ENCODE data around the gene CNTNAP3B. TPM values are rescaled to one million over a fixed set of nuclear protein-coding genes. Genes with fewer than 3 reads are reported as not detected.
"Not testable (repeated sequence)": the region's sequence is repeated elsewhere in the genome, so short reads cannot be mapped to it uniquely, and the experiment has no call there.

Gene CNTNAP3B
- polyA plus RNA-seq (2013) = not detected

- H3K9me3 ChIP-seq (ENCODE audit: control extremely low read depth in 1 of 5, control insufficient read depth in 4 of 5, insufficient read depth in 2 of 5, low read depth in 1 of 5, low read length in 4 of 5); H3K27ac ChIP-seq (ENCODE audit: insufficient read depth in 1 of 2, low read depth in 1 of 2, low read length in 2 of 2, poor library complexity in 1 of 2, severe bottlenecking in 2 of 2); H3K36me3 ChIP-seq (ENCODE audit: control insufficient read depth in 4 of 4, insufficient read depth in 4 of 4, low read length in 3 of 4); H3K4me3 ChIP-seq (ENCODE audit: control insufficient read depth in 1 of 7, extremely low read depth in 1 of 7, insufficient read depth in 4 of 7, low read depth in 2 of 7, low read length in 6 of 7); H3K4me1 ChIP-seq (ENCODE audit: control extremely low read depth in 1 of 4, control insufficient read depth in 4 of 4, insufficient read depth in 4 of 4, low read length in 3 of 4); POLR2A ChIA-PET; DNase-seq; CTCF ChIA-PET: not testable (repeated sequence)
- no CpG with 5 or more reads among the region's 72 CpGs for WGBS (ENCODE audit: insufficient coverage)
- peaks cover 0 to 12% (median 7%) of the 10 kb centered on the region in 5 experiments for H3K27me3 ChIP-seq (replicated peaks in 2 of 5; ENCODE audit: control insufficient read depth in 4 of 5, insufficient read depth in 5 of 5, low read length in 4 of 5)
These were observed at the start of gene CNTNAP3B for GRCh38 chr9:42129073-42129729. Gene CNTNAP3B, minus strand, starts transcription at chr9:42129426. Its CDS starts 332 bp downstream, at chr9:42129094.

GRCh38 chr9:42160299-42160698 lies 31.1 kb upstream of the CNTNAP3B start:
- CTCF ChIA-PET; H3K36me3 ChIP-seq (ENCODE audit: control insufficient read depth in 4 of 4, insufficient read depth in 4 of 4, low read length in 3 of 4); H3K9me3 ChIP-seq (ENCODE audit: control extremely low read depth in 1 of 5, control insufficient read depth in 4 of 5, insufficient read depth in 2 of 5, low read depth in 1 of 5, low read length in 4 of 5); H3K4me1 ChIP-seq (ENCODE audit: control extremely low read depth in 1 of 4, control insufficient read depth in 4 of 4, insufficient read depth in 4 of 4, low read length in 3 of 4); H3K27me3 ChIP-seq (replicated peaks in 2 of 5; ENCODE audit: control insufficient read depth in 4 of 5, insufficient read depth in 5 of 5, low read length in 4 of 5); H3K27ac ChIP-seq (ENCODE audit: insufficient read depth in 1 of 2, low read depth in 1 of 2, low read length in 2 of 2, poor library complexity in 1 of 2, severe bottlenecking in 2 of 2); H3K4me3 ChIP-seq (ENCODE audit: control insufficient read depth in 1 of 7, extremely low read depth in 1 of 7, insufficient read depth in 4 of 7, low read depth in 2 of 7, low read length in 6 of 7); POLR2A ChIA-PET: not testable (repeated sequence)
- no CpG with 5 or more reads among the region's 1 CpG for WGBS (ENCODE audit: insufficient coverage)
- DNase-seq = peak; percentile 6 to 18 (median 7)

GRCh38 chr9:42127056-42127841 lies 2.0 kb downstream of the CNTNAP3B start:
- H3K4me3 ChIP-seq (ENCODE audit: control insufficient read depth in 1 of 7, extremely low read depth in 1 of 7, insufficient read depth in 4 of 7, low read depth in 2 of 7, low read length in 6 of 7); H3K9me3 ChIP-seq (ENCODE audit: control extremely low read depth in 1 of 5, control insufficient read depth in 4 of 5, insufficient read depth in 2 of 5, low read depth in 1 of 5, low read length in 4 of 5); H3K27ac ChIP-seq (ENCODE audit: insufficient read depth in 1 of 2, low read depth in 1 of 2, low read length in 2 of 2, poor library complexity in 1 of 2, severe bottlenecking in 2 of 2); H3K36me3 ChIP-seq (ENCODE audit: control insufficient read depth in 4 of 4, insufficient read depth in 4 of 4, low read length in 3 of 4); CTCF ChIA-PET; POLR2A ChIA-PET; H3K4me1 ChIP-seq (ENCODE audit: control extremely low read depth in 1 of 4, control insufficient read depth in 4 of 4, insufficient read depth in 4 of 4, low read length in 3 of 4); DNase-seq: not testable (repeated sequence)
- WGBS (ENCODE audit: insufficient coverage) = 39% methylated on average over 6 of the region's 12 CpGs
- H3K27me3 ChIP-seq (replicated peaks in 2 of 5; ENCODE audit: control insufficient read depth in 4 of 5, insufficient read depth in 5 of 5, low read length in 4 of 5) = peaks cover 0 to 12% (median 7%) of the 10 kb centered on the region in 5 experiments

- DNase-seq; CTCF ChIA-PET; H3K4me1 ChIP-seq (ENCODE audit: control extremely low read depth in 1 of 4, control insufficient read depth in 4 of 4, insufficient read depth in 4 of 4, low read length in 3 of 4); H3K9me3 ChIP-seq (ENCODE audit: control extremely low read depth in 1 of 5, control insufficient read depth in 4 of 5, insufficient read depth in 2 of 5, low read depth in 1 of 5, low read length in 4 of 5); POLR2A ChIA-PET; H3K27ac ChIP-seq (ENCODE audit: insufficient read depth in 1 of 2, low read depth in 1 of 2, low read length in 2 of 2, poor library complexity in 1 of 2, severe bottlenecking in 2 of 2); H3K27me3 ChIP-seq (replicated peaks in 2 of 5; ENCODE audit: control insufficient read depth in 4 of 5, insufficient read depth in 5 of 5, low read length in 4 of 5); H3K4me3 ChIP-seq (ENCODE audit: control insufficient read depth in 1 of 7, extremely low read depth in 1 of 7, insufficient read depth in 4 of 7, low read depth in 2 of 7, low read length in 6 of 7); H3K36me3 ChIP-seq (ENCODE audit: control insufficient read depth in 4 of 4, insufficient read depth in 4 of 4, low read length in 3 of 4): not testable (repeated sequence)
- WGBS (ENCODE audit: insufficient coverage) = no CpG with 5 or more reads among the region's 7 CpGs
These were observed 8.2 kb downstream of the CNTNAP3B start for GRCh38 chr9:42121007-42121406.

GRCh38 chr9:42095929-42096328 lies 33.3 kb downstream of the CNTNAP3B start:
- H3K4me3 ChIP-seq (ENCODE audit: control insufficient read depth in 1 of 7, extremely low read depth in 1 of 7, insufficient read depth in 4 of 7, low read depth in 2 of 7, low read length in 6 of 7); CTCF ChIA-PET; H3K27ac ChIP-seq (ENCODE audit: insufficient read depth in 1 of 2, low read depth in 1 of 2, low read length in 2 of 2, poor library complexity in 1 of 2, severe bottlenecking in 2 of 2); H3K9me3 ChIP-seq (ENCODE audit: control extremely low read depth in 1 of 5, control insufficient read depth in 4 of 5, insufficient read depth in 2 of 5, low read depth in 1 of 5, low read length in 4 of 5); POLR2A ChIA-PET; H3K4me1 ChIP-seq (ENCODE audit: control extremely low read depth in 1 of 4, control insufficient read depth in 4 of 4, insufficient read depth in 4 of 4, low read length in 3 of 4); DNase-seq; H3K27me3 ChIP-seq (replicated peaks in 2 of 5; ENCODE audit: control insufficient read depth in 4 of 5, insufficient read depth in 5 of 5, low read length in 4 of 5); H3K36me3 ChIP-seq (ENCODE audit: control insufficient read depth in 4 of 4, insufficient read depth in 4 of 4, low read length in 3 of 4): not testable (repeated sequence)
- 72% methylated on average over 4 of the region's 9 CpGs for WGBS (ENCODE audit: insufficient coverage)

- H3K27me3 ChIP-seq (replicated peaks in 2 of 5; ENCODE audit: control insufficient read depth in 4 of 5, insufficient read depth in 5 of 5, low read length in 4 of 5); POLR2A ChIA-PET; CTCF ChIA-PET; DNase-seq; H3K4me3 ChIP-seq (ENCODE audit: control insufficient read depth in 1 of 7, extremely low read depth in 1 of 7, insufficient read depth in 4 of 7, low read depth in 2 of 7, low read length in 6 of 7); H3K4me1 ChIP-seq (ENCODE audit: control extremely low read depth in 1 of 4, control insufficient read depth in 4 of 4, insufficient read depth in 4 of 4, low read length in 3 of 4); H3K27ac ChIP-seq (ENCODE audit: insufficient read depth in 1 of 2, low read depth in 1 of 2, low read length in 2 of 2, poor library complexity in 1 of 2, severe bottlenecking in 2 of 2); H3K9me3 ChIP-seq (ENCODE audit: control extremely low read depth in 1 of 5, control insufficient read depth in 4 of 5, insufficient read depth in 2 of 5, low read depth in 1 of 5, low read length in 4 of 5); H3K36me3 ChIP-seq (ENCODE audit: control insufficient read depth in 4 of 4, insufficient read depth in 4 of 4, low read length in 3 of 4): not testable (repeated sequence)
- no CpG with 5 or more reads among the region's 1 CpG for WGBS (ENCODE audit: insufficient coverage)
These were observed 44.7 kb downstream of the CNTNAP3B start for GRCh38 chr9:42084559-42084952.

- POLR2A ChIA-PET; H3K27me3 ChIP-seq (replicated peaks in 2 of 5; ENCODE audit: control insufficient read depth in 4 of 5, insufficient read depth in 5 of 5, low read length in 4 of 5); DNase-seq; H3K9me3 ChIP-seq (ENCODE audit: control extremely low read depth in 1 of 5, control insufficient read depth in 4 of 5, insufficient read depth in 2 of 5, low read depth in 1 of 5, low read length in 4 of 5); H3K27ac ChIP-seq (ENCODE audit: insufficient read depth in 1 of 2, low read depth in 1 of 2, low read length in 2 of 2, poor library complexity in 1 of 2, severe bottlenecking in 2 of 2); H3K4me3 ChIP-seq (ENCODE audit: control insufficient read depth in 1 of 7, extremely low read depth in 1 of 7, insufficient read depth in 4 of 7, low read depth in 2 of 7, low read length in 6 of 7); H3K4me1 ChIP-seq (ENCODE audit: control extremely low read depth in 1 of 4, control insufficient read depth in 4 of 4, insufficient read depth in 4 of 4, low read length in 3 of 4); CTCF ChIA-PET; H3K36me3 ChIP-seq (ENCODE audit: control insufficient read depth in 4 of 4, insufficient read depth in 4 of 4, low read length in 3 of 4): not testable (repeated sequence)
- no CpG with 5 or more reads among the region's 4 CpGs for WGBS (ENCODE audit: insufficient coverage)
These were observed 45.2 kb downstream of the CNTNAP3B start for GRCh38 chr9:42083877-42084558.

Measured in common myeloid progenitor, CD34-positive (primary cell).